Fibroblast of skin of left quadriceps (primary cell): ENCODE results near the gene JMJD1C.
"Not testable (repeated sequence)": the region's sequence is repeated elsewhere in the genome, so short reads cannot be mapped to it uniquely, and the experiment has no call there.

ENCODE experiments used
- DNase-seq, 2 experiments: peaks; one replicate each; pipeline ENCODE4 v3.0.0-alpha.2; 2013; ENCODE audit warnings: low read depth in 2 of 2

JMJD1C gene

GRCh38 chr10:63407136-63407662 lies 58.6 kb downstream of the JMJD1C start:
- no peak for DNase-seq

- DNase-seq: no peak
Observed at GRCh38 chr10:63396133-63396761, 69.5 kb downstream of the JMJD1C start.

- DNase-seq: no peak
Observed at GRCh38 chr10:63393050-63393449, 72.7 kb downstream of the JMJD1C start.

- DNase-seq: no peak
Observed at GRCh38 chr10:63392224-63392623, 73.6 kb downstream of the JMJD1C start.

- no peak for DNase-seq
Observed at GRCh38 chr10:63391812-63392211, 74.0 kb downstream of the JMJD1C start.

GRCh38 chr10:63390521-63390920 lies 75.3 kb downstream of the JMJD1C start:
- no peak for DNase-seq

- DNase-seq: no peak
Observed at GRCh38 chr10:63388421-63389031, 77.3 kb downstream of the JMJD1C start.

GRCh38 chr10:63385254-63385653 lies 80.5 kb downstream of the JMJD1C start:
- DNase-seq: no peak

GRCh38 chr10:63384675-63385074 lies 81.1 kb downstream of the JMJD1C start:
- DNase-seq: no peak

- no peak for DNase-seq
Observed at GRCh38 chr10:63384001-63384400, 81.8 kb downstream of the JMJD1C start.

- no peak for DNase-seq
Observed at GRCh38 chr10:63383141-63383540, 82.6 kb downstream of the JMJD1C start.

GRCh38 chr10:63382066-63382465 lies 83.7 kb downstream of the JMJD1C start:
- no peak for DNase-seq

- DNase-seq: not testable (repeated sequence)
Observed at GRCh38 chr10:63377305-63377661, 88.5 kb downstream of the JMJD1C start.

- peak; percentile 86 to 87 for DNase-seq
Observed at GRCh38 chr10:63376560-63377304, 89.0 kb downstream of the JMJD1C start.

- DNase-seq: peak; percentile 46 to 49
Observed at GRCh38 chr10:63375859-63376258, 89.9 kb downstream of the JMJD1C start.

GRCh38 chr10:63375458-63375857 lies 90.3 kb downstream of the JMJD1C start:
- no peak for DNase-seq

GRCh38 chr10:63374991-63375390 lies 90.8 kb downstream of the JMJD1C start:
- DNase-seq: no peak

- no peak for DNase-seq
Observed at GRCh38 chr10:63373176-63373575, 92.6 kb downstream of the JMJD1C start.

- DNase-seq: no peak
Observed at GRCh38 chr10:63369711-63370110, 96.1 kb downstream of the JMJD1C start.

- DNase-seq: no peak
Observed at GRCh38 chr10:63368365-63368764, 97.4 kb downstream of the JMJD1C start.

- DNase-seq: no peak
Observed at GRCh38 chr10:63366933-63367332, 98.8 kb downstream of the JMJD1C start.

GRCh38 chr10:63365976-63366765 lies 99.6 kb downstream of the JMJD1C start:
- DNase-seq: no peak
